ENCODE results near the gene GRK6.
"Not testable (repeated sequence)": the region's sequence is repeated elsewhere in the genome, so short reads cannot be mapped to it uniquely, and the experiment has no call there.

The GRK6 gene

DNA sequence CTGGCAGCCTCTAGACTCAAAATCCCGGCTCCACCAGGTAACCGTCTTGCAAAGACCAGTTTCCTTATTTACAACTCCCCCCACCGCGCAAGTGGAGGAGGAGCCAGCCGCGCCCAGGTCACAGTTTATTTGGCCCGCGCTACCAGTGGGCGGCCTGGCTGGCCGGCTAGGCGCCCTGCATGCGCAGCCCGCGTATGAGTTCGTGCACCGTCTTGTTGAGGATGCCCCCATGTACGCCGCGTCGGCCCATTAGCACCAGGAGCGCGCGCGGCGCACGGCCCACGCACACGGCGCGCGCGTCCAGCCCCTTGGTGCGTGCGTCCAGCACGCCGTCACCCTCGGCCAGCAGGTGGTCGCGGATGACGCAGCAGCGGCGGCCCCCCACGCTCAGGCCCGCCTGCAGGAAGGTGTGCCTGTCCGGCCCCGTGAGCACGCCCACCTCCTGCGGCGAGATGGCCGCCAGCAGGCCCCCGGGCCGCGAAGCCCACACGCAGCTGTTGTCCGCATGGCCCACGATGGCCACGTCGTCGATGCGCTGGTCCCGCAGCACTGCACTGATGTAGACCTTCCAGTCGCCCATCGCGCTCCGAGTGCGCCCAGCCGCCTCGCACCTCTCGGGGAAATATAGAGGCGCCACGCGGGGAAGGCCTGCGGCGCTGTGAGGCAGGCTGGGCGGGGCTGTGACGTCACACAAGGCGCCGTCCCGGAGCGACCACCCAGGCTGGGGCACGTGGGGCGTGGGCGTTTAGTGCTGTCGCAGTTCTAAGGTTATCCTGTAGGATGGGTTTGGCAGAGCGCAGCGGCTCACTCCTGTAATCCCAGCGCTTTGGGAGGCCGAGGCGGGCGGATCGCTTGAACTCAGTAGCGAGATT is 26.2 kb upstream of the GRK6 start, which contains the start of gene PFN3:
Gene PFN3 (minus strand): TSS at position 665 of the 872 bp plus-strand sequence. CDS start 85 bp downstream, at position 580.
- DNase-seq (ENCODE audit: low read depth) = no peak

DNA sequence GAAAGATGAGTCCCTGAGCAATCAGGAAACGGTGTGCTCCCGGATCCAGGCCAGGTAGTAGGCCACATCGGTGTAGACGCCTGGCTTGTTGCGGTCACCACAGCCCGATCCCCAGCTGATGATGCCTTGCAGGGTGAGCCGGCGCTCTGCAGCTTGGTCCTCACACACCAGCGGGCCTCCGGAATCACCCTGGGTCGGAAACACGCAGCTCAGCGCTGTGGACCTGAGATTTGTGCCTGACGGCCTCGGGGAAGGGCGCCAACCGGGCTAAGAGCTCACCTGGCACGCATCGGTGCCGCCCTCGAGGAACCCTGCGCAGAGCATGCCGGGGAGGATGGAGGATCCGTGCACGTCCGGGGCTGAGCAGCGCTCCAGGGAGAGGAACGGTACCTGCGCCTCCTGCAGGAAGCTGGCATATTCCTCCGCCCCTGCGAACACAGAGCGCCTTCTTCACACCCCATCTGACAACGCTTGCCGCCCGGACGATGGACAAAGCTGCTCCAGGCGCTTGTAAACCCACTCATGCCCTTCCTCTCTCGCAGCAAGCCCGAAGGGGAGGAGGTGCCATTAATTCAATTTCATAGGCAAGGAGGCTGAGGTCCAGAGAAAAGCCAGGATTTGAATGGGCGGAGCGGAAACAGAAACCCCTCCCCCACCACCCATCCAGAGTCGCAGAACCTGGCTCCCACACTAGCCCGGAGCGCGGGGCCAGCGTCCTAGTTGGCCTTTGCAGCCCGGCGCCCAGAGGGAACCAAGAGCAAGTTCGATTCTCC is 24.0 kb upstream of the GRK6 start:
- peak; percentile 39 for DNase-seq (ENCODE audit: low read depth)

DNA sequence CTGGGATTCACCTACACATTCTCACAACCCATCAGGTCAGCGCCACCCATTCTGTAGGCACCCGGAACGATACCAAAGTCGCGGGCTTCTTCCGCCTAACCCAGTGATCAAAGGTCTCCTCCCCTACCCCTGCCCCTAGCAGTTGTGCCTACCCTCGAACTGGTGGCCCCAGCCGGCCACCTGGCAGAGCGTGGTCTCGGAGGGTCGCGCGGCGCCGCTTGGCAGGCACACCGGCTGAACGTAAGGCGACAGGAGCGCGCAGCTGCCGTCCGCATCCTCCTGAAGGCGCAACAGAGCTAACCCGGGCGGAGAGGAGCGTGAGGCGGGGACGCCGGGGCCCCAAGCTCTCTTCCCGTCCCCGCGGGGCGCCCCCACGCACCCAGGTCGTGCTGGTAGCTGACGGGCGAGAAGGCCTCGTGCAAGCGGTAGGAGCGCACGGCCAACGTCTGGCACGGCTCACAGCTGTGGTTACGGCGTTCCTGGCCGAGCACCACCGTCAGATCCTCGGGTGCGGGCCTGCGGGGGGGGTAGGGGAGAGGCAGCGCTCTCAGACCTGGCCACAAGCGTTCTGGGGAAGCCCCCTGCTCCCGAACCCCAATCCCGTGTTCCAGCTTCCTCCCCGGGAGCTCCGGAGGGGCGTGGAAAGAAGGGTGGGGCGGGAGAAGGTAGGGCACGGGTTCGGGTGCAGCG is 23.2 kb upstream of the GRK6 start:
- DNase-seq (ENCODE audit: low read depth) = peak; percentile 33

DNA sequence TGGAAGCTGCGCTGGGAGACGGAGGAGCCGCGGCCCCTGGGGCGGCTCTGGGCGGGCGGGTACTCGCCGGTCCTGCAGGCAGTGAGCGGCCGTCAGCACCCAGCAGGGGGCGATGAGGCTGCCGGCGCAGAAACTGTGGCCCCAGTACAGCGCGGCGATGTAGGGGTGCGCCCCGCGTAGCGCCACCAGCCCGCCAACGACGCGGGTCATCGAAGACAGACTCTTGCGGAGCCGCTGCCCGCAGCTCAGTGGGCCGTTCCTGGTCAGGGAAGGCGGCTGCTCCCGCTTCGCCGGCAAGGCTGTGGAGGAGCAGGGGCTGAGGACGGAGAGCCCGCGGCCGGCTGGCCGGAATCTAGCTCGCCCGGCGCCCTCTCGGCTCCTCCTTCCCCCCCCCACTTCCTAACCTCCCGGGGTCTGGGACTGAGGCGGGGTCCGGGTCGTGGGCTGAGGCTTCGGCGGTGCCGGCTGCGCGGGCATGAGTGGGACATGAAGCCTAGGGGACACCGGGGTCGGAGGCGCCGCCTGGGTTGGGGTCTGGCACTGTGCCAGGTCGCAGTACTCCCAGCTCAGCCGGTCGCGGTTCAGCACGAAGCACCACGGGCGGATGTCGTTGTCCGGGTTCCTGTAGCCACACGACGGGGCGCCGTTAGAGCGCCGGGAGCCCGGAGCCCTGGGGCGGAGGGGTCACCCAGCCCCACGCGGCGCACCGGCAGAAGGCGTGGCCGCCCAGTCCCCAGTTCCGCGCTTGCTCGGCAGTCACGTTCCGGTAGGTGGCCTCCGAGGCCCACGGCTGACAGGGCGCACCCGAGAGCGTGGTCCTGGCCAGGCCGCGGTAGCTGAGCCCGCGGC is 22.5 kb upstream of the GRK6 start:
- DNase-seq (ENCODE audit: low read depth) = peak; percentile 75

DNA sequence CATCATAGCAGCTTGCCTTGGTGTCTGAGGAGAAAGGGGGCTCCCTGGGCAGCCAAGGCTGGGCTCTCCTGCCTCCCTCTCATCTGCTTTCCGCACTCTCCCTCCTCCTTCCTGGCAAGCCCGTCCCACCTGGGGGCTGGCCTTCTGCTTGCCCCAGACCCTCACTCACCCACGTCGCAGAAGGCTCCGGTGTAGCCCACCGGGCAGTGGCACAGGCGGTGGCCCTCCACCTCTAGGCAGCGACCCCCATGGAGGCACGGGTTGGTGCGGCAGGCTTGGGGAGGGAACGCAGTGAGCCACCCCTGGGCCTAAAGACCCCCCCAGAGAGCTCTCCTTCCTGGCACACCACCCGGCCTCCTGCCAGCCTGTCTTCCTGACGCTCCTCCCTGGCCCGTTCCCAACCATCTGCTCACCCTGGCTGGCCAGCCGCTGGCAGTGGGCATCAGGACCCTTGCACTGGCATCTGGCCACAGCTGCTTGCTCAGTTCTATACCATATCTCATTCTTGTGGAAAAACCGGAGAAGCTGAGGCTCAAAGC is 21.8 kb upstream of the GRK6 start:
- no peak for DNase-seq (ENCODE audit: low read depth)

DNA sequence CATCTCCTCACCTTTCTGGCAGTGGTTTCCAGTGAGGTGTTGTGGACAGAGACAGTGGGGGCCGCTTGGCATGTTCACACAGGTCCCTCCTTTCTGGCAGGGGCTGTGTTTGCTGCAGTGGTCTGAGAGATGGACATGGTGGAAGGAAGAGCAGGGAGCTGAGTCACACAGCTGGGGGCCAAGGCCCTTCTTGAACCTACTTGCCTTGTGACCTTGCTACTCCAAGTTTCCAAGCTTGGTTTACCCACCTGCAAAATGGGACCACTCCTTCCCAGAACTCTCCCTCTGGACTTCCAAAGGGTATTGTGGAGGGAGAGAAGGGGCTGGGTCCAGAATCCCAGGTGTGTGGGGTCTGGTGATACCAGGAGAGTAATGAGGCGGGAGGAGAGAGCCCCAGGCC is 21.2 kb upstream of the GRK6 start:
- DNase-seq (ENCODE audit: low read depth) = no peak

DNA sequence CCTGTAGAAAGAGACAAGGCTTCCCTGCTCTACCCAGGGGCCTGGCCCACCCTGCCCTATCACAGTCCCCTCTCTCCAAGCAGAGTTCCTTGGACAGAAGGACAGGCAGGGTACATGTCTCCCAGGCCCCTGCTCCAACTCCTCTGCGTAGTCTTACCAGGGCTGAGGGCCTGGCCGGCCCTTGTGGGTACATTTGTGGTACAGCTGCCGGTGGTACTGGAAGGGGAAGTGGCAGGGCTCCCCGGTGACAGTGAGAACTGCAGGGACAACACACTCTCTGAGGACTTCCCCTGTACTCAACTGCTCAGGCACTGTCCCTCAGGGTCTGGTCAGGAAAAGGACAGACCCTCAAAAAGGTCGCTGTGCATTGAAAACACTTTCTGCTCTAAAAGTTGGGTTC is 20.7 kb upstream of the GRK6 start:
- no peak for DNase-seq (ENCODE audit: low read depth)

DNA sequence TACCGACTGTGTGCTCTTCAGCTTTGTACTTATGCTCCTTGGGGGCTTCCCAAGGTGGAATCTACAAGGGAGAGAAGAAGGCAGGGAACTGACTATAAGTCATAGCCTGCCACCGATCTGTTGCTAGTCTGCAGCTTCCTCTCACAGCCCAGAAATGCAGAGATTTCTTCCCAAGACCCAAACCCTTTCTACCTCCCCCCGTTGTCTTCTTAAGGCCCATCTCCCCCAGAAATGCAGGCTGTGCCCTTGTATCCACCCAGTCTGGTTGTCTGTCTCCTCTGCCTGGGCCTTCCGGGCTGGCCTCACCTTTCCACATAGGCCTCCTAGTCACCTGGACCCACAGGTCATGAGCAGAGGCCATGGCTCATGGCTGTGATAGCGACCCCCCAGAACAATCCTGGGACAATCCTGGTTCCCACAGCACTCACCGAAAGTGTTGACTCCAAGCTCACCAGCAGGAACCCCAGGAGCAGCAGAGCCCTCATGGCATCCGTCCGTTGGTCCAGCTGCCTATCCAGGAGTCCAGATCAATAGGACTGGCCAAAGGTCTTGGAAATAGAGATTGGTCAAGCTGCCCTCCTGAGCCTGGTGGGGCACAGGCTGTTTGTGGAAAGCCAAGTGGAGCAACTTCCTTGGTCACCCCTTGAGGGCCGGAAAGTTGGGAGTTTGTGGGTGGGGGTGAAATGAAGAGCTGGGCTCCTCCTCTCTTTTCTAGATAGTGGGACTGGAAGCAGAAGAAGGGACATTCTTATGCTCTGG is 17.3 kb upstream of the GRK6 start, which contains the start of gene F12:
Gene F12 (minus strand): TSS at position 522 of the 759 bp plus-strand sequence. CDS start 37 bp downstream, at position 485.
- no peak for DNase-seq (ENCODE audit: low read depth)

DNA sequence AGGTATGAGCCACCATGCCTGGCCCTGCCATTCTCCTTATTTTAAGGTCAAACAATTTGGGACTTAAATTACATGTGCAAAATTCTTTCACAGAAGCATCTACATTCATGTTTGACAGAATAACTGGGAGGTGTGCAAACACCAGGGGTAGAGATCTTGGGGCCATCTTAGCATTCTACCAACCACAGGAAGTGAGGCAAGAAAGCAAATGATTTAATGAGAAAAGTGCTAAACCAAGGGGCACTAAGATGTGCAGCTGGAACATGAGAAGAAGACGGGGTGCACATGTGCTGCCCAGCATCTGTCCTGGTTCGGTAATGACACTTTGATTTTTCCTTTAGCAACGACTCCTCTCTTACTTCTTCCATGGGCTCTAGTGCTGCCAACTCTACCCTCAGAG is 15.9 kb upstream of the GRK6 start:
- DNase-seq (ENCODE audit: low read depth) = no peak

DNA sequence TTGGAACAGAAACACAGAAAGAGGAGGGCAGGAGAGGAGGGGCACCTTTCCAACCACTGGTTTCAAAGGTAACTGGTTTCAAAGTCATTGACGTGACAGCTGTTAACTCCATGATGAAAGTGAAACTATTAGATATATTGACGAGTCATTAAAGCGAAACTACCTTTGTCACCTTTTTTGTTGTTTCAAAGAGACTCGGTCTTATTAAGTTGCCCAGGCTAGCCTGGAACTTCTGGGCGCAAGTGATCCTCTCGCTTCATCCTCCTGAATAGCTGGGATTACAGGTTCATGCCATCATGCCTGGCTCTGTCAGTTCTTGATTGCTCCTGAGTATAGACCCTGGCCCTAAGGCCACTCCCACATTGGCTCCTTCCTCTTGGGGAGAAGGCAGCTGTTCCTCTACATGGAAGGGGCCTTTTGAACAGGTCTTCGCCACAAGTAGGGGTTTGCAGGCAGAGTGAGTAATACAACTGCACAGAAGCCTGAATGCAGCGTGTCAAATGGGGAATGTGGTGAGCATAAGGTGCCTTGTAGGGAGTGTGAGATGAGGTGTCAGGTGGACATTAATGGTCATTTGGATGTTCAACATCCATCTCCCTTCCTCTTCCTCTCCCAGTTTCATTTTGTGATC is 13.8 kb upstream of the GRK6 start:
- no peak for DNase-seq (ENCODE audit: low read depth)

DNA sequence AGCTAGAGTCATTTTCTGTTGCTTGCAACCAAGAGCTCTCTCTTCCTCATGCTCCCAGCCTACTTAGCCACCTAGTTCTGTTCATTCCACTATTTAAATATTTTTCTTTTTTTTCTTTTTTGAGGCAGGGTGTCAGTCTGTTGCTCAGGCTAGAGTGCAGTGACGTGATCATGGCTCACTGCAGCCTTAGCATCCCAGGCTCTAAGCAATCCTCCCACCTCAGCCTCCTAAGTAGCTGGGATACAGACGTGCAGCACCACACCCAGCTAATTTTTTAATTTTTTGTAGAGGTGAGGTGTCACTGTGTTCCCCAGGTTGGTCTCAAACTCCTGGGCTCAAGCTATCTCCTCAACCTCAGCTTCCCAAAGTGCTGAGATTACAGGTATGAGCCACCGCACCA is 12.0 kb upstream of the GRK6 start:
- no peak for DNase-seq (ENCODE audit: low read depth)

DNA sequence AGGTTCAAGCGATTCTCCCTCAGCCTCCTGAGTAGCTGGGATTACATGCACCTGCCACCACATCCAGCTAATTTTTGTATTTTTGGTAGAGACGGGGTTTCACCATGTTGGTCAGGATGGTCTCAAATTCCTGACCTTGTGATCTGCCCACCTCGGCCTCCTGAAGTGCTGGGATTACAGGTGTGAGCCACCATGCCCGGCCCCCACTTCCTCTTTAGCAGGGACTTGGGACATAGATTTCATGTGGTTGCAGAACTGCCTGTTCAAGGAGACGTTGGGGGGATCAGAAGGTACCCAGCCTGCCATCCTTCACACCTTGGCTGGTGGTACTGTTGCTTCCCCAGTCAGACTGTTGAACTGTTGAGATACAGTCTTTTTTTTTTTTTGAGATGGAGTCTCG is 9.4 kb upstream of the GRK6 start:
- DNase-seq (ENCODE audit: low read depth) = not testable (repeated sequence)

DNA sequence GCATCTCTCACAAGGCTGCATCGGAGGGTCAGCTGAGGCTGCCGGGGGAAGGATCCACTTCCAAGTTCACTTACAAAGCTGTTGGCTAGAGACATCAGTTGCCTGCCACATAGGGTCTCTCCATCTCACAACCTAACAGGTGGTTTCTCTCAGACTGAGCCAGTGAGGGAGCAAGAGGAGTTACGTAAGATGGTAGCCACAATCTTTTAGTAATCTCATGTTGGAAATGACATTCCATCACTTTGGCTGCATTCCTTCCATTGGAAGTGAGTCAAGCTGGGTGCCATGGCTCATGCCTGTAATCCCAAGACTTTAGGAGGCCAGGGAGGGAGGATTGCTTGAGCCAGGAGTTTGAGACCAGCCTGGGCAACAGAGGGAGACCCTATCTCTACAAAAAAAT is 7.4 kb upstream of the GRK6 start:
- DNase-seq (ENCODE audit: low read depth) = no peak

DNA sequence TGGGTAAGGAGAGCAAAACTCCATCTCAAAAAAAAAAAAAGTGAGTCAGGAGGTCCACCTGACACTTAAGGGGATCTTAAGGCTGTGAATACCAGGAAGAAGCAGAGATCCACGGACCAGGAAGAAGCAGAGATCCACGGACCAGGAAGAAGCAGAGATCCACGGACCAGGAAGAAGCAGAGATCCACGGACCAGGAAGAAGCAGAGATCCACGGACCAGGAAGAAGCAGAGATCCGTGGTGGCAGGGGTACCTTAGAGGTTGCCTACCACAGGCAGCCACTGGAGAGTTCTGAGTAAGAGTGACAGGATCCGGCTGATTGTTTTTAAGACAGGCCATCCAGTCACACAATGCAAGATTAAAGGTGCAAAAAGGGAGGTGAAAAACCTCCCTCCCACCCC is 6.0 kb upstream of the GRK6 start:
- DNase-seq (ENCODE audit: low read depth) = not testable (repeated sequence)

DNA sequence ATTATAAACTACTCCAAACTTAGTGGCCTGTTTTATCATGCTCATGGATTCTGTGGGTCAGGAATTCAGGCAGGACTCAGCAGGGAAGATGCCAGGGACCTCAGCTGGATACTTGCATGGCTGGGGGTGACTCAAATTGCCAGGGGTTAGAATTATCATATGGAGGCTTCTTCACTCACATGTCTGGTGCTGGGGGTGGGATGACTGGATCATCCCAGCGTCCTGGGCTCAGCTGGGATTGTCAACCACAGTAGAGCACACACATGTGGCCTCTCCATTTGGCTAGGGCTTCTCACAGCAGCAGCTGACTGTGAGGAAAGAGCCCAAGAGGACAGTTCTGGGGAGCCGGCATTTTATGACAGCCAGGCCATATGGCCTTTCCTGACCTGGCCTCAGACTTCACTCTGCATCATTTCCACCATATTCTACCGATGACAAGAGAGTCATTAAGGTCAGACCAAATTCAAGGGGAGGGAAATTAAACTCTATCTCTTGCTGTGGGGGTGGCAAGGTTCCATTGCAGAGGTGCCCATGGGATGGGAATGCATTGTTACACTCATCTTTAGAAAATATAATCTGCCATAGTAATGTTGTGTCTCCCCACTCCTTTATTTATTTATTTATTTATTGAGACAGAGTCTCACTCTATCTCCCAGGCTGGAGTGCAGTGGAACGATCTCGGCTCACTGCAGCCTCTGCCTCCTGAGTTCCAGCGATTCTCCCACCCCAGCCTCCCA is 5.2 kb upstream of the GRK6 start:
- no peak for DNase-seq (ENCODE audit: low read depth)

DNA sequence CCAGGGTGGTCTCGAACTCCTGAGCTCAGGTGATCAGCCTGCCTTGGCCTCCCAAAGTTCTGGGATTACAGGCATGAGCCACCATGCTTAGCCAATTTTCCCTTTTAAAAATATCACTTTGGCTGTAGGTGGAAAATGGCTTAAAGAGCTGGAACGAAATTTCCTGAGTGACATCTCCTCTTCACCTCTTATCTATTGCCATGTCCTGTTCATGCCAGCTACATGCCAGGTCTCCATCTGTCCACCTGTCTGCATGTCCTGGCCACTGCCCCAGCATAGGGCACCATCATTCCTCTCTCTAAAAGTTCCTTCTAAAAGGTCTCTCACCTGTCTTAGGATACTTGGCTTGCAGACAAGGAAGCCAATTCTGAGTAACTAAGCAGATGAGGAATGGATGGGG is 2.8 kb upstream of the GRK6 start:
- DNase-seq (ENCODE audit: low read depth) = no peak

DNA sequence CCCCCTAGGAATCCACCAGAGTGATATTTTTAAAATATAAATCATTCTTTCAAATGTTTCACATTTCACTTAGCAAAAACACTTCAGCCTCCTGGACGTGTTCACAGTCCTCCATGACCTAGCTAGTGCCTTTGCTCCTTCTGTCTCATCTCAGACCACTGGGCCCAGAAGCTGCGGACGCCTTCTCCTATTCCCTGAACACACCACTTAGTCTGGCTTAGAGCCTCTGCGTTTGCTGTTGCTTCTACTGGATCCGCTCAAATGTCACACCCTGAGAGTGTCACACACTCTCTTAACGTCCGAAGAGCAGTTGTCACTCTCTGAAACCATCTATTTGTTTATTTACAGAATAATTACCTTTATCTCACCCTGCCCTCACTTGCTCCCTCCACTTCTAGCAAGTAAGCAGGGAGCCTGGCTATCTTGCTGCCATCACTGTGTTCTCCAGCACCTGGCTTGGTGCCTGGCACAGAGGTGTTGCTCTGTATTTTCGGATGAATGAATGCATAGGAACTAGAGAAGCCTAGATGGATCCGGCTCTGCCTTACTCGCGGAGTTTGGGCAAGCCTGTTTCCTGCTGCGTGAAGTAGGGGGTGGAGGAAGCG is 1.2 kb upstream of the GRK6 start:
- DNase-seq (ENCODE audit: low read depth) = no peak

DNA sequence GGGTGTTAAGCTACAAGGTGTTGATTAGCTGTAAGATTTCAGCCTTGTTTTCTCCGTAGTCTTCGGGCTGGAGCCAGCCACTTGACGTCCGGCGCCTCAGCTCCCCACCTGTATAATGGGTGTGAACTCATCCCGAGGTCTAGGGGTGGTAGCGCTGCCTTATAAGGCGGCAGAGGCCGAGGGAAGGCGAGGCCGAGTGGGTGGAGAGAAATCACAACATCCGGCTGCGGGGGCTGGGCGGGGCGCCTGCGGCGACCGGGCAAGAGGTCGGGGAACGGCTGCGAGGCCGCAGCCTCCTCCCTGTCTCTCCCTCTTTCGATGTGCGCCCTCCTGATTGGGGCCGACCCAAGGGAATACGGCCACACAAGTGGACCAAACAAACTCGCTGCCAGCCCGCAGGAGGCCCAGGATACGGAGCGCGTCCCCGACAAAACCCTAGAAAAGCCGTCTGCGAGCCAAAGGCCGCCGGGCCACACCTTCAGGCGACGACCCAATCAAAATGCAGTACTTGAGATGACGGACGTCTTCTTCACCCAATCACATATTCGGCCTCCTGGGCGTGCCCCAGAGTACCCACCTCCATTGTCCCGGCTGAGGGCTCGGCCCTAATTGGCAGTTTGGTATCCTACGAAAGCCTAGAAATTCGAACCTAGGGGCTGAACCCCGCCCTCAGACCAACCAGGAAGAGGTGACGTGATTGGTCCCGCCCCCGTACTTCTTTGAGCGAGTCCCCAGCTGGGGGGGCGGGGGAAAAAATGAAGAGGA is 493 bp upstream of the GRK6 start:
- peak; percentile 96 for DNase-seq (ENCODE audit: low read depth)
